Measurements from ENCODE around the gene KCNQ5.
A peak's percentile ranks its signal among the peaks of the same experiment; 100 is the strongest.
"Not testable (repeated sequence)": the region's sequence is repeated elsewhere in the genome, so short reads cannot be mapped to it uniquely, and the experiment has no call there.

KCNQ5 gene

DNA sequence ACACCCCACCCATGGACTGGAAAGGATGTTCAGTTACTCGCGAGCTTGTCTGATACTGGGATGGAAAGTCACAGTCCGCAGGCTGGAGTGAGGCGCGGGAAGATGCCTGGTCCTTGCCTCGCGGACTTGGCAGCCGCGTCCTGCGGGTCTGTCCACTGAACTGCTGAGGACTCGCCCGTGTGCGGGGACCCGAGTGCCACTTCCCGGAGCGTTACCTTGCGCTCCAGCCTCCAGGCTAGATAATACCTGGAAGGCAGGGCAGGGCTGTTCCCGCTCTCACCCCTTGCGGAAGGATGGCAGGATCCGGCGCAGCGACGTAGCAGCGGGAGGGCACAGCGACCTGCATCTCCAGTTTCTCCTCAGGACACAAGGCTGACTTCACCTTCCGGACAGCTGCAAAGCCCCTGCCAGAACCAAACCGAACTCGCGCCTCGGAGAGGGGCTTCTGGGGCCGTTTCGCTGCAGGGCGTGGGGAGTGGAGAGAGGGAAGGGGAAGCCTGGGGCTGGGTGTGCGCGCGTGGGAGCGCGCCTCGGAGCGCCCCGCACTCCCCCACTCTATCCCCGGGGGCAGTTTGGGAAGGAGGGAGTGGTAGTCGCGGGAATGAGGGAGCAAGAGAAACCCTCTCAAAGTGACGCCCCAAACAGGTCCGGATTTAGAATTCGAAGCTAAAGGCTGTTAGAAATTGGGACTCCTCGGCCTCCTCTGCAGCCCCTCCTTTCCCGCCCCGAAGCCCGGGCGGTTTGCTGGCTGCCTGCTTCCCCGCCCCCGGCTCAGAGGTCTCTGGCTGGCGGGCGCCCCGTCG, at the start of gene KCNQ5:
Gene KCNQ5 (plus strand): TSS at position 774 of the 803 bp plus-strand sequence.
- Mint-ChIP-seq H3K36me3 (no peaks in the 10 kb centered on the region), H3K27me3 (no peaks in the 10 kb centered on the region), H3K9me3 (no peaks in the 10 kb centered on the region), H3K4me3 (peak within 1 kb of the TSS; percentile 98), H3K27ac (peak within 1 kb of the TSS; percentile 82), H3K4me1 (peaks cover 36% of the 10 kb centered on the region)
- DNase-seq (ENCODE audit: low spot score in 2 of 2) (no peak), ATAC-seq (ENCODE audit: low read depth) (no peak)

GRCh38 chr6:72579865-72580264, 42.0 kb upstream of the KCNQ5 start:
- ATAC-seq (ENCODE audit: low read depth) (no peak), DNase-seq (ENCODE audit: low spot score in 2 of 2) (no peak)
- H3K9me3 Mint-ChIP-seq: no peaks in the 10 kb centered on the region
- H3K27me3 Mint-ChIP-seq: peaks cover 1% of the 10 kb centered on the region
- no peak overlapping the region for H3K4me3 Mint-ChIP-seq
- H3K27ac Mint-ChIP-seq: no peak overlapping the region
- no peaks in the 10 kb centered on the region for H3K36me3 Mint-ChIP-seq
- H3K4me1 Mint-ChIP-seq: peaks cover 2% of the 10 kb centered on the region

GRCh38 chr6:72580281-72580940, 41.5 kb upstream of the KCNQ5 start:
- Mint-ChIP-seq H3K4me3 (no peak overlapping the region), H3K36me3 (no peaks in the 10 kb centered on the region), H3K27ac (no peak overlapping the region), H3K27me3 (peaks cover 1% of the 10 kb centered on the region), H3K4me1 (peaks cover 2% of the 10 kb centered on the region), H3K9me3 (no peaks in the 10 kb centered on the region)
- ATAC-seq (ENCODE audit: low read depth): peak; percentile 66
- DNase-seq (ENCODE audit: low spot score in 2 of 2): no peak

GRCh38 chr6:72580950-72581349, 40.9 kb upstream of the KCNQ5 start:
- not testable (repeated sequence) for H3K9me3 Mint-ChIP-seq, H3K27me3 Mint-ChIP-seq, H3K4me1 Mint-ChIP-seq

GRCh38 chr6:72588155-72588554, 33.7 kb upstream of the KCNQ5 start:
- H3K9me3 Mint-ChIP-seq: no peaks in the 10 kb centered on the region
- H3K27me3 Mint-ChIP-seq: no peaks in the 10 kb centered on the region
- DNase-seq (ENCODE audit: low spot score in 2 of 2) (no peak), ATAC-seq (ENCODE audit: low read depth) (no peak)
- no peaks in the 10 kb centered on the region for H3K36me3 Mint-ChIP-seq
- no peak overlapping the region for H3K27ac Mint-ChIP-seq
- no peaks in the 10 kb centered on the region for H3K4me1 Mint-ChIP-seq
- H3K4me3 Mint-ChIP-seq: no peak overlapping the region

More at GRCh38 chr6:72580950-72581349, 40.9 kb upstream of the KCNQ5 start:
- not testable (repeated sequence) for ATAC-seq (ENCODE audit: low read depth); H3K27ac Mint-ChIP-seq; DNase-seq (ENCODE audit: low spot score in 2 of 2); H3K4me3 Mint-ChIP-seq; H3K36me3 Mint-ChIP-seq

- H3K36me3 Mint-ChIP-seq: no peaks in the 10 kb centered on the region
- H3K4me3 Mint-ChIP-seq: no peak overlapping the region
- ATAC-seq (ENCODE audit: low read depth) (no peak), DNase-seq (ENCODE audit: low spot score in 2 of 2) (no peak)
- H3K27me3 Mint-ChIP-seq: peaks cover 2% of the 10 kb centered on the region
- H3K9me3 Mint-ChIP-seq: no peaks in the 10 kb centered on the region
- H3K4me1 Mint-ChIP-seq: no peaks in the 10 kb centered on the region
- no peak overlapping the region for H3K27ac Mint-ChIP-seq
Measured at GRCh38 chr6:72589096-72589495, 32.8 kb upstream of the KCNQ5 start.

GRCh38 chr6:72595812-72596211, 26.1 kb upstream of the KCNQ5 start:
- ATAC-seq (ENCODE audit: low read depth) (no peak), DNase-seq (ENCODE audit: low spot score in 2 of 2) (no peak)
- no peaks in the 10 kb centered on the region for H3K36me3 Mint-ChIP-seq
- H3K27me3 Mint-ChIP-seq: peaks cover 4% of the 10 kb centered on the region
- H3K9me3 Mint-ChIP-seq: no peaks in the 10 kb centered on the region
- H3K4me1 Mint-ChIP-seq: no peaks in the 10 kb centered on the region
- H3K27ac Mint-ChIP-seq: no peak overlapping the region
- H3K4me3 Mint-ChIP-seq: no peak overlapping the region

DNA sequence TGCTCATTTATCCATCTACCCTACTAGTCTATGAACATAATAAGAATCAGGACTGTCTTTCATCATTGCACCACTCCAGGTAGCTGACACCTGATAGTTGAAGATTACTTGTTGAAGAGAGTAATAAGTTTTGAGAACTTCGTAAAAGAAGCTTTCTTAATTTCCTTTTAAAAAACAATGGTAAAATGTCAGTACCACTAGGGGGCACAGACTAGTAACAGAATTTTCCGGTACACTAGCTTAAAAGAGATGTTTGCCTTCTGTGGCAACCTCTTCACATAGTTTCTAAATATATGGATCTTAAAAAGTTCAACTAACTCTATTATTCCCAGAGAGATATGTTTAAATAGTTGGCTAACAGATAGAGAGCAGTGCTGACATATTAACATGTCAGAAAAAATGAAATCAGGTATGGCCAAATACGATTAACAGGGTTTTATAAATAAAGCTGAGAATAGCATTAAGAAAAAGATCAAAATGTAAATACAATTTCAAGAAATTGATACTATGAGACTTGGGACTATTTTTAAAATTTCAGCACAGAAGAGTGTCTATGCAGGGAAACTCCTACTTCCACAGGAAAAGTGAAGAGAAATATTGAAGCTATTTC, 5.4 kb upstream of the KCNQ5 start:
- Mint-ChIP-seq H3K9me3 (no peaks in the 10 kb centered on the region), H3K27me3 (no peaks in the 10 kb centered on the region), H3K4me3 (no peak overlapping the region), H3K36me3 (no peaks in the 10 kb centered on the region), H3K27ac (no peak overlapping the region), H3K4me1 (peaks cover 18% of the 10 kb centered on the region)
- DNase-seq (ENCODE audit: low spot score in 2 of 2): peak in 1 of 2 donors; percentile 30
- no peak for ATAC-seq (ENCODE audit: low read depth)

GRCh38 chr6:72617721-72618120, 4.1 kb upstream of the KCNQ5 start:
- DNase-seq (ENCODE audit: low spot score in 2 of 2) (no peak), ATAC-seq (ENCODE audit: low read depth) (no peak)
- Mint-ChIP-seq H3K27me3 (no peaks in the 10 kb centered on the region), H3K4me3 (no peak overlapping the region), H3K9me3 (no peaks in the 10 kb centered on the region), H3K27ac (no peak overlapping the region), H3K36me3 (no peaks in the 10 kb centered on the region), H3K4me1 (peaks cover 19% of the 10 kb centered on the region)

- H3K4me1 Mint-ChIP-seq: peaks cover 29% of the 10 kb centered on the region
- no peaks in the 10 kb centered on the region for H3K36me3 Mint-ChIP-seq
- DNase-seq (ENCODE audit: low spot score in 2 of 2) (peak; percentile 29 to 43), ATAC-seq (ENCODE audit: low read depth) (peak; percentile 54)
- no peaks in the 10 kb centered on the region for H3K27me3 Mint-ChIP-seq
- H3K4me3 Mint-ChIP-seq: peak overlapping the region; percentile 98
- H3K9me3 Mint-ChIP-seq: no peaks in the 10 kb centered on the region
- peak overlapping the region; percentile 15 for H3K27ac Mint-ChIP-seq
Measured at GRCh38 chr6:72619883-72620696, 1.8 kb upstream of the KCNQ5 start.

DNA sequence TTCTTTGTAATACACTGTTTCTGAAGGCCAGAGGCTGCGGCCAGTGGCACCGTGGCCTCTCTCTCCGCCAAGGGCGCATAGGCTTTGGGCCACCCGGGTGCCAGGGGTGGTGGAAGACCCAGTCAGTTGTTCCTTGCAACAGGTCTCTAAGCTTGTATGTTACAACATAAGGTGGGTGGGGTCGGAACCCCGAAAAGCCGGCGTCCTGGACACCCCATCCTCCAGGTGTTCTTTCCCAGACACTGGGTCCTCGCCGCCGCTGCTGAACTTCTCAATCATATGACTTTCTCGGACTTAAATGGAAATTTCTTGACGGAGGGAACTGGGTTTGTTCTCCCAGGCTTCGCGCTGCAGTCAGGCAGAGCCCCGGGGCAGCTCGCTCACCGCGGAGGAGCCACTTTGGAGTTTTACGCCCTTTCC, 983 bp upstream of the KCNQ5 start:
- no peaks in the 10 kb centered on the region for H3K27me3 Mint-ChIP-seq
- peak in 1 of 2 donors; percentile 20 for DNase-seq (ENCODE audit: low spot score in 2 of 2)
- H3K36me3 Mint-ChIP-seq: no peaks in the 10 kb centered on the region
- H3K4me1 Mint-ChIP-seq: peaks cover 34% of the 10 kb centered on the region
- H3K4me3 Mint-ChIP-seq: peak overlapping the region; percentile 98
- no peak overlapping the region for H3K27ac Mint-ChIP-seq
- no peaks in the 10 kb centered on the region for H3K9me3 Mint-ChIP-seq
- ATAC-seq (ENCODE audit: low read depth): no peak

GRCh38 chr6:72622094-72622940, 453 bp downstream of the KCNQ5 start:
- H3K4me1 Mint-ChIP-seq: peaks cover 39% of the 10 kb centered on the region
- H3K27me3 Mint-ChIP-seq: no peaks in the 10 kb centered on the region
- DNase-seq (ENCODE audit: low spot score in 2 of 2) (peak; percentile 54 to 68), ATAC-seq (ENCODE audit: low read depth) (peak; percentile 67)
- no peaks in the 10 kb centered on the region for H3K36me3 Mint-ChIP-seq
- H3K9me3 Mint-ChIP-seq: no peaks in the 10 kb centered on the region
- H3K27ac Mint-ChIP-seq: peak overlapping the region; percentile 82
- peak overlapping the region; percentile 98 for H3K4me3 Mint-ChIP-seq

GRCh38 chr6:72623808-72624207, 1.9 kb downstream of the KCNQ5 start:
- no peaks in the 10 kb centered on the region for H3K27me3 Mint-ChIP-seq
- peak overlapping the region; percentile 98 for H3K4me3 Mint-ChIP-seq
- H3K27ac Mint-ChIP-seq: peak overlapping the region; percentile 82
- no peaks in the 10 kb centered on the region for H3K9me3 Mint-ChIP-seq
- DNase-seq (ENCODE audit: low spot score in 2 of 2): no peak
- H3K4me1 Mint-ChIP-seq: peaks cover 39% of the 10 kb centered on the region
- no peaks in the 10 kb centered on the region for H3K36me3 Mint-ChIP-seq
- no peak for ATAC-seq (ENCODE audit: low read depth)

All from memory B cell (primary cell).